Glomerular visceral epithelial cell (primary cell): Measurements from ENCODE around the gene PIM3.
"Not testable (repeated sequence)": the region's sequence is repeated elsewhere in the genome, so short reads cannot be mapped to it uniquely, and the experiment has no call there.

Source experiments
- DNase-seq: peaks from one replicate; pipeline ENCODE4 v3.0.0-alpha.2; 2016; ENCODE audit errors: extremely low spot score

Gene PIM3

DNA sequence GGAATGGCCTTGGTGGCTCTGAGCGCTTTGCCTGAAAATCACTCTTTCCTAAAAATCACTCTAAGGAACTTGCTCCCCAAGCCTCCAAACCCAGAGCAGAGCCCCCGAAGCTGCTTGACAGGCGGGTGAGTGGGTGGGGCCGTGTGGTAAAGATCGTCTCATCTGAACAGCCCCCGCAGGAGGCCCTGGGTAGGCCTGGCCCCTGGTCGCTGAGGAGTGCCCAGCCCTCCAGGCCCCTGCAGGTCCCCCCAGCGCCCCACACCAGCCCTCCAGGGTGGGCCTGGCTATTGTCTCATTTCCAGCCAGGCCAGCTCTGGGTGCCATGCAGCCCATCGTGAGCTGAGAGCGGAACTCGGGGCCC lies 17.2 kb upstream of the PIM3 start:
- no peak for DNase-seq

DNA sequence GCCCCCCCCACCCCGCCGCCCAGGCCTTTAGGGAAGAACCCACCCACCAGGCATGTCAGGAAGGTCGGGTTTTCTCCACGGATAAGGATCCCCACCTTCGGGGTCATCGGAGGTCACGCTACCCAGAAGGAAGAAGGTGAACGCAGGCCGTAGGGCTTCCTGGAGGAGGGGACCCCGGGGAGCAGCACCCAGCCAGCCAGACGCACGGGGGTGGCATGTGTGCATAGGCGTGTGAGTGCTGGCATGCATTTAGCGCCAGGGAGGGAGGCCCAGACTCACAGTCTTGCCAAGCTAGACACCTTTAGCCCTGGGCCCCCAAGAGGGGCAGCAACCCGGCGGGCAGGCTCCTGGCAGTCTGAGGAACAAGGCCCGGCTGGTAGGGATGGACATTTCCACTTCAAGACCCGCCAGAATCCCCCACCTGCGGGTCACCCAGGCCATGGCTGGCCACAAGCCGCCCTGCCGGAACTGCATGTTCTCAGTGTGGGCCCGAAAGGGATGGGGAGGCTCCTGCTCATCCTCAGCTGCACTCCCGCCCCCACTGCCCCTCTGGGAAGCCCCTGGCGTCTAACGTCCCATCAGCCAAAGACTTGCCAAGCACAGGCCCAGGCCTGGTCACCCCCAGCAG lies 16.7 kb upstream of the PIM3 start:
- no peak for DNase-seq

- DNase-seq = no peak
Observed at GRCh38 chr22:49944399-49944891, 16.1 kb upstream of the PIM3 start.

DNA sequence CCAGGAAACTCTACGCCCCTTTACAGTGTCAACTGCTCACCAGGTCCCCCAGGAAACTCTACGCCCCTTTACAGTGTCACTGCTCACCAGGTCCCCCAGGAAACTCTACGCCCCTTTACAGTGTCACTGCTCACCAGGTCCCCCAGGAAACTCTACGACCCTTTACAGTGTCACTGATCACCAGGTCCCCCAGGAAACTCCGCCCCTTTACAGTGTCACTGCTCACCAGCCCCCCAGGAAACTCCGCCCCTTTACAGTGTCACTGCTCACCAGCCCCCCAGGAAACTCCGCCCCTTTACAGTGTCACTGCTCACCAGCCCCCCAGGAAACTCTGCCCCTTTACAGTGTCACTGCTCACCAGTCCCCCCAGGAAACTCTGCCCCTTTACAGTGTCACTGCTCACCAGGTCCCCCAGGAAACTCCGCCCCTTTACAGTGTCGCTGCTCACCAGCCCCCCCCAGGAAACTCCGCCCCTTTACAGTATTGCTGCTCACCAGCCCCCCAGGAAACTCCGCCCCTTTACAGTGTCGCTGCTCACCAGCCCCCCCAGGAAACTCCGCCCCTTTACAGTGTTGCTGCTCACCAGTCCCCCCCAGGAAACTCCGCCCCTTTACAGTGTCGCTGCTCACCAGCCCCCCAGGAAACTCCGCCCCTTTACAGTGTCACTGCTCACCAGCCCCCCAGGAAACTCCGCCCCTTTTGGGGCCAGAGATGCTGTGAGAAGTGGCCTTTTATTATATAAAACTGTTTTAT lies 15.4 kb upstream of the PIM3 start:
- DNase-seq = not testable (repeated sequence)

- DNase-seq = no peak
Observed at GRCh38 chr22:49946612-49947295, 13.8 kb upstream of the PIM3 start.

- DNase-seq = no peak
Observed at GRCh38 chr22:49947296-49947622, 13.3 kb upstream of the PIM3 start.

GRCh38 chr22:49948116-49948957 lies 12.2 kb upstream of the PIM3 start:
- no peak for DNase-seq

- DNase-seq = no peak
Observed at GRCh38 chr22:49948958-49949913, 11.3 kb upstream of the PIM3 start.

- no peak for DNase-seq
Observed at GRCh38 chr22:49949914-49950292, 10.7 kb upstream of the PIM3 start.

GRCh38 chr22:49950396-49950994 lies 10.1 kb upstream of the PIM3 start:
- DNase-seq = no peak

DNA sequence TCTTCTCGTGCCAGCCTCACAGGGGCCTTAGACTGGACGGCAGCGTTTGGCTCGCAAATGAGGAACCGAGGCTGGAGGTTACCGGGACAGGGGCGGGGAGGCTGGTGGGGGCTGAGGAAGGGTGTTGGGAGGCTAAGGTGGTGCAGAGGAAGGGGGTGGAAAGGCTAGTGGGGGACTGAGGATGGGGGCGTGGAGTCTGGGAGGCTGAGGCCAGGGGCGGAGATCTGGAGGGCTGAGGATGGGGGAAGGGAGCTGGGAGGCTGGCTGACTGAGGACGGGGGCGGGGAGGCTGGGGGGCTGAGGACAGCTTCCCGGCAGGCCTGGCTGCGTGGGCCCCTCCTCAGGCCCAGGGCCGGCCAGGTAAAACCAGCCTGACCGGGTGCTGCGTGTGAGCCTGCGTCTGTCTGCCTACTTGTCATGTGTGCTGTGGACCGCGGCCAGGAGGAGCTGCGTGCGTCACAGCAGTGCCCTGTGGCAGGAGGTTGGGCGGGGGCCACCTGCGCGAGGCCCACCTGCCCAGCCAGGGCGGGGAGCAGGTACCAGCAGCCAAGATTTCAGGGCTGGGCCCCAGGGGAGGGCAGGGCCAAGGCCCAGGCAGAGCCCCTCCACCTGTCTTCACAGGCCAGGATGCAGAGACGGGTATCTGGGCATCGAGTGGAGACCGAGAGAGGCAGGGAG lies 9.4 kb upstream of the PIM3 start:
- no peak for DNase-seq

DNA sequence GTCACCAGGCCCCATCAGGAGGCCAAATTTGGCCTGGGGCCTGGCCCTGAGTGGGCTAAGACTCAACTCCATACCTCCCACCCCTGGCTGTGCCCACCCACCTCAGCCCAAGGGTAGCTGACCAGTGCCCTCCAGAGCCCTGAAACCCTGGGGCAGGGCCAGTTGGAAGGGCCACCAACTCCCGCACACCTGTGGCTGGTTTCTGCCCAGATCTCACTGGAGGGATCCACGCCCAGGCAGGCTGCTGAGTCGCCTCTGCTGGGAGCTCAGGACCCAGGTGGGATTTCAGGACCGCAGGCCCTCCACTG lies 8.9 kb upstream of the PIM3 start:
- no peak for DNase-seq

DNA sequence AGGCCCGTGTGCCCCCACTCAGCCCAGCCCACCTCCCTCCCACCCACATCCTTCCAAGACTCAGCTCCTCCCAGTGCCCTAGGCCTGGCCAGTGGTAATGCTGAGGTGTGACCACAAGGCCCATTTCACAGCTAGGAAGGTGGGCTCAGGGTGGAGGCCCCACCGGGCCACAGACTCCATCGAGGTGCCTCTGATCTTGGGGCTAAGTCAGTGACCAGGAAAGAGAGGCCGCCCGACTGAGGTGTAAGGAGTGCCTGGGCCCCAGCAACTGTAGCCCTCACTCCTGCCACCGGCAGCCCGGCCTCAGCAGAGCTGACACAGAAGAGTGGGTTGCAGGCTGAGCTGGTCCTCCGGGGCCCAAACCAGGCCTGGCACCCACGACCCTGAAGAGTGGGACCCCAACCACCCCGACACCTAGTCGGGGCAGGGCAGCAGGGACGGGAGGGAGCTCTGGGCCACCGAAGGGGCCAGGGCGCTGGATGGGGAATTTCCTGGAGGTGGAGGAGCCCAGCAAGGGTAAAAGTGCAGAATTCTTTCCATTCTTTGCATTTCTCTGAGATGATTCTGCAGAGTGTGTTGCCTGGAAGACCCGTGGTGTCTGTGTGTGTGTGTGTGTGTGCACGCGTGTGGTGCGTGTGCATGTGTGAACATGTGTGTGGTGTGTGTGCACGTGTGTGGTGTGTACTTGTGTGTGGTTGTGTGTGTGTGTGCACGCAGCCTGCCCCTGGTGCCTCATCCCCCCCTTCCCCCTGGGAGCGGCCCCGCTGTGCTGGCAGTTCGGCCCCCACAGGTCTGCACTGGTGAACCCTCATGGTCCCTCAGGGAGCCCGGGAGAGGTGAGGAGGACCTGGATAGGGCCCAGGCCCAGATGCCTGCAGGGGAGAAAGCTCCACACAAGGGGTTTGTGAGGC lies 8.3 kb upstream of the PIM3 start:
- DNase-seq = peak; percentile 77

GRCh38 chr22:49953027-49953679 lies 7.4 kb upstream of the PIM3 start:
- no peak for DNase-seq

DNA sequence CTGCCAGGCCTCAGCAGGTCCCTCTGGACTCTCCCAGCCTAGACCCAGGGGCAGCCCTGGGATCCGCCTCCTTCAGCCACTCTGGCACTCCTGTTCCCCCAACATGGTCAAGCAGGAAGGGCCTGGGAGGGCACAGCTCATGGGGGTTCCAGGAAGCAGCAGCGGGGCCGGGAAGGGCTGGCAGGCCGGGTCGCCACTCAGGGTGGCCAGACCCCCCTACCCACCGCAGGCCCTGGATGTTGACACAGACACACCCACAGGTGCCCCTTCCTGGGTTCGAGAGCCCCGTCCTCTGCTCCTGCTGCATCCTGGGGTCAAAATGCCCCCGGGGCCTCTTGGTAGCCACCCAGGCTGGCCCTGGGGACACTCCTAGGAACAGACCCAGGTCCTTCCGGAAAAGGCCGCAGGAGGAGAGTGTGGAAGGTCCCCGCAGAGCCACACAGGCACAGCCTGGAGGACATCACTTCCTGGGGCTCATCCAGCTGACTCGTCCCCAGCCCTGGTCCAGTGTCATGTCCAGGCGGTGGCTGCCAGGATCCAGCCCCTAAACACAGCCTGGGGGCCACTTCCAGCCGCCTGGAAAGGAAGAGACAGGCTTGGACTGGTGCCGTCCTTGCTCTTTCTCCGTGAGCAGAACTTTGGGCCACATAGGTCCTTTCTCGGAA lies 6.8 kb upstream of the PIM3 start:
- no peak for DNase-seq

DNA sequence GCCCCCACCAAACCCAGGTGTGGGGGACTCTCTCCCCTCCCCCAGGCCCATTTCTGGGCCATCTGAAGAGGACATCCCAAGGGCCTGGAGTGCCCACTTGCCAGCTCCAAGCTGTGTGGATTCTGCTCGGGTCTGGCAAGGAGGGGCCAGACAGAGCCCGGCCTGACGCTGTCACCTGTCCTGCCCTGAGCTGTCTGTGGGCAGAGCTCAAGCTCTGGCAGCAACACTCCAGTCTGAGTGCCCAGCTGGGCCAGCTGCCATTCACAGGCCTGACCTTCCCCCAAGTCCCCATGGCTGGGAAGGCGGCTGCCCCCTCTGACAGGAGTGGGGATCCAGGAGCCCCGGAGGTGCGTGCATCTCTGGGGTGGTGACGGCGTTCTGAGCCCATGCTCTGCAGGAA lies 6.2 kb upstream of the PIM3 start:
- no peak for DNase-seq

- DNase-seq = no peak
Observed at GRCh38 chr22:49954991-49955580, 5.5 kb upstream of the PIM3 start.
